Muscle layer of duodenum (tissue), 2 donors: ENCODE measurements around the gene MAP2K3.

Experiments
- H3K27ac ChIP-seq: one replicate; pipeline ENCODE4 v1.7.0; 2013; ENCODE audit warnings: mild to moderate bottlenecking, low read length
- H3K27me3 ChIP-seq: one replicate; pipeline ENCODE4 v1.7.0; 2013; ENCODE audit warnings: low read depth, mild to moderate bottlenecking, control low read depth, low read length
- H3K36me3 ChIP-seq, 2 donors: one replicate each; pipeline ENCODE4 v1.7.0; 2013; ENCODE audit warnings: low read length in 2 of 2, control low read depth in 1 of 2, mild to moderate bottlenecking in 1 of 2; ENCODE audit not compliant: insufficient read depth in 2 of 2, control insufficient read depth in 1 of 2
- H3K4me1 ChIP-seq, 2 donors: one replicate each; pipeline ENCODE4 v1.7.0; 2013; ENCODE audit warnings: low read length in 2 of 2, mild to moderate bottlenecking in 2 of 2, control low read depth in 1 of 2, moderate library complexity in 1 of 2; ENCODE audit not compliant: insufficient read depth in 2 of 2, control insufficient read depth in 1 of 2
- H3K4me3 ChIP-seq, 2 donors: one replicate each; pipeline ENCODE4 v1.7.0; 2013; ENCODE audit warnings: low read length in 2 of 2, low read depth in 1 of 2, mild to moderate bottlenecking in 1 of 2
- H3K9me3 ChIP-seq, 2 donors: one replicate each; pipeline ENCODE4 v1.7.0; 2013; ENCODE audit warnings: low read length in 2 of 2, control low read depth in 1 of 2, mild to moderate bottlenecking in 1 of 2; ENCODE audit not compliant: control insufficient read depth in 1 of 2
- donor health status: healthy.

Gene MAP2K3

DNA sequence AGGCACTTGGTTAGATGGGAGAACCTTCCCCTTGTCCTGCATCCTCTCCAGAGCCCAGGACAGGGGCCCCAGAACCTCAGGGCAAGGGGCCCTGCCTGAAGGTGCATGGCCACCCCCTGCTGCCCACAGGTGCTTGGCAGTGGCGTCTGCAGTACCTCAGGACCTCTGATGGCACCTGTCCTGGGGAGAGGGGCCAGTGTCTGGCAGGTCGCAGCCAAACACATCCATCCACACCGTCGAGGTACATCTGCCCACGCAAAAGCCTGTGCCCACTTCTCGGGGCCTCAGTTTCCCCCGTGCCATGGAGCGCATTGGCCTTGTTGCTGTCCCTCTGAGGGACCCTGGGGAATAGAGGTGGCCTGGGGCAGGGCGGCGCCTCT lies 9.3 kb downstream of the MAP2K3 start:
- Histone ChIP-seq H3K36me3 (peaks cover 8 to 10% of the 10 kb centered on the region in 2 donors), H3K4me1 (peaks cover 7 to 30% of the 10 kb centered on the region in 2 donors)

DNA sequence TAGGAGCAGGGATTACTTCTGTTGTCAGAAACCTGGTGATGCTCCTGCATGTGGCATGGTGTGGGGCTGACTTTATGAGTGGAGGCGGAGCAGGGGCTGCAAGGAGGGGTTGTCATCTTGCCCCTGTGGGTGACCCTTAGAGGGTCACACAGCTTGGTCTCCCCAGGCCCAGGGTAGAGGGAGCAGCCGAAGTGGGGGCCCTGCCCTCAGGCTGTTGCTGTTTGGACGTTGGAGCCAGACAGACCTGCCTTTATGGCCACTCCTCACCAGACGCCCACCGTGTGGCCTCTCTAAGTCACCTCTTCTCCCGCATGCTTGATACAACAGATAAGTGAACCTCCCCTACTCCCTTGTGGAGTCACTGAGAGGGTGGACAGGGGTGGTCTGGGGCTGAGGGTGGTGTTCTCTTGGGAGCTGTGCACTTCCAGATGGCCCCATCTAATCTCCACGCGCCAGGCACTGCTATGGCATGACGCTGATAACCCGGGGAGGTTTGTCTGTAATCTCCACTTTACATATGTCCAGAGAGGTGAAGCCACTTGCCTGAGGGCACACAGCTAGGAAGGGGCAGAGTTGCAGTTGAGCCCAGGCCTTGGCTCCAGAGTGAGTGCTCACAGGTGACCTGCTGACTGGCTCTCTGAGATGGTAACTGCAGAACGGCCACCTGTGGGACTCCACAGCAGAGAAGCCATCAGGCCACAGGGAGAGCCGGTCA lies 10.0 kb downstream of the MAP2K3 start:
- Histone ChIP-seq H3K4me1 (peaks cover 3 to 24% of the 10 kb centered on the region in 2 donors), H3K36me3 (peaks cover 11 to 15% of the 10 kb centered on the region in 2 donors), H3K4me3 (no peak overlapping the region), H3K9me3 (no peaks in the 10 kb centered on the region), H3K27me3 (no peaks in the 10 kb centered on the region), H3K27ac (no peak overlapping the region)

More for the DNA sequence above, 9.3 kb downstream of the MAP2K3 start:
- H3K27ac ChIP-seq = no peak overlapping the region
- no peak overlapping the region for H3K4me3 ChIP-seq
- H3K9me3 ChIP-seq = no peaks in the 10 kb centered on the region
- H3K27me3 ChIP-seq = no peaks in the 10 kb centered on the region

DNA sequence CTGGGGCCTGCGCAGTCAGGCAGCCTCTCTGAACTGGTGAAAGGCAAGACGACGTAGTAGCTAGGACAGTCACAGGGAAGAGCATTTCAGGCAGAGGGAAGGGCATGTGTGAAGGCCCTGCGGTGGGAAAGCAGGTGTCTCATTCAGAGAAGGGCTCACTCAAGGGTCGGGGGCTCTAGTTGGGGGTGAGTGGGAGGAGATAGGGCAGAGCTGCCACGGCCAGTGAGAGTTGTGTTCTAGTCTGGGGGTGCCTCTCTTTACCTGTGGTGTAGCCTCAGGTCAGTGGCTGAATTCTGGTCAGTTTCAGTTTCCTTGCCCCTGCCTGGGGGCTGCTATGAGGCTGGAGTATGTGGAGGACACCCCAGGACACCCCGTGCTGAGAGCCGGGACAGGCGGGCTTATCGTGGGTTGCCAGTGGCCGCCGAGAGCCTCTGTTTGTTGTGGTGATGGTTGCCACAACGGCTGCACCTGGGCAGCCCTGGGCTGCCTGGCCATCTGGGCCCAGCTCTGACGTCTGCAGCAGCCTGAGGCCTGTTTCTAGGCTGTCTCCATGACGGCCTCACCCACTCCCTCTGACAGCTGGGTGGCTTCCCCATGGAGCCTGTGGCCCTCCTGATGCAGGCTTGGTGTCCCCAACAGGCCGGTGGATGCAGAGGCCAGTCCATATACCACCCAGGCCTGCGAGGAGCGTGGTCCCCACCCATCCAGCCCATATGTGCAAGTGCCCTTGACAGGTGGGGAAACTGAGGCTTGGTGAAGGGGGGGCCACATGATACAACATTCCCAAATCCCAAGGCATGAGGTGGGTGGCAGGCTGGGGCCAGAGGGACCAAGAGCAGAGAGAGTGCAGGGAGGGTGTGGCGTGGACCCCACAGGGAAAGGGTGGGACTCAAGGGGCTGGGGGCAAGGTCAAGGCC lies 10.8 kb downstream of the MAP2K3 start:
- H3K36me3 ChIP-seq = peaks cover 17 to 21% of the 10 kb centered on the region in 2 donors
- H3K4me3 ChIP-seq = no peak overlapping the region
- no peak overlapping the region for H3K27ac ChIP-seq
- H3K9me3 ChIP-seq = no peaks in the 10 kb centered on the region
- H3K4me1 ChIP-seq = peaks cover 0 to 17% of the 10 kb centered on the region in 2 donors
- no peaks in the 10 kb centered on the region for H3K27me3 ChIP-seq

DNA sequence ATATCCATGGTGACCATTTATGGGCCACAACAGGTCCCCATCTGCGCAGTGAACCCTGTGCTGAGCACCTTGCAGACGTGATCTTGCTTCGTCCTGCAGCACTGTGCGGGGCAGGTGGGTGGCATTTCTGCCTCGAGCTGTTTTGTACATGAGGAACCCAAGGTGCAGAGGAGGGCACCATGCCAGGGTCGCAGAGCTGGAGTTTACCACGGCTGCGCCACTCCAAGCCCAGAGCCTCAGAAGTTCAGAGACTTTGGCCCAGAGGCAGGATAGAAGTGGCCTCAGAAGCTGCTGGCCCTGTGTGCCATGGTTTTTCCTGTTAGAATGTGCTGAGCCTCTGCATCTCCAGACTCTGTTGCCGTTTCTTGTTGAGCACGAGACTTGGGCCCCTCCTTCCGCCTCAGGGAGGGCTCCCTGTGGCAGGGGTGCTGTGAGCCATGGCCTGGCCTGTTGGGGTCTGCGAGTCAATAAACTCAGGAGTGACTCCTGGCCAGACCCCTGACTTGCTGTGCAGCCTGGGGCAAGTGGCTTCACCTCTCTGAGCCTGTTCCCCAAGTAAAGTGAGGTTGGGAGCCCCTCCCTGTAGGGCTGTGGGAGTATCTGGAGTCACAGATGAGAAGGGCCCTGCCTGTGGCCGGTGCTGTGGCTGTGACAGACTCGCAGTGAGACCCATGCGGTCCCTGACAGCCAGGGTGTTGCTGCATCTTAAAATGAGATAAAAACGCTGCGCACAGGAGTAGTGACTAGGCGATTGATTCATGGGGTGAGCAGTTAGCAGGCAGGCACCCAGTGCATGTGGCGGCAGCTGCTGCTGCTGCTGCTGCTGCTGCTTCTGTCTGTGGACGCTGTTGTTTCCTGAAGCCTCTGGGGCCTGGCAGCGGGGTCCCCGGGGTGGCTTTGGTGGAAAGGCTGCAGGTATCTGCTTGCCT lies 11.8 kb downstream of the MAP2K3 start:
- Histone ChIP-seq H3K27me3 (no peaks in the 10 kb centered on the region), H3K27ac (no peak overlapping the region), H3K4me3 (no peak overlapping the region), H3K9me3 (no peaks in the 10 kb centered on the region), H3K36me3 (peaks cover 24 to 32% of the 10 kb centered on the region in 2 donors), H3K4me1 (peaks cover 0 to 17% of the 10 kb centered on the region in 2 donors)

DNA sequence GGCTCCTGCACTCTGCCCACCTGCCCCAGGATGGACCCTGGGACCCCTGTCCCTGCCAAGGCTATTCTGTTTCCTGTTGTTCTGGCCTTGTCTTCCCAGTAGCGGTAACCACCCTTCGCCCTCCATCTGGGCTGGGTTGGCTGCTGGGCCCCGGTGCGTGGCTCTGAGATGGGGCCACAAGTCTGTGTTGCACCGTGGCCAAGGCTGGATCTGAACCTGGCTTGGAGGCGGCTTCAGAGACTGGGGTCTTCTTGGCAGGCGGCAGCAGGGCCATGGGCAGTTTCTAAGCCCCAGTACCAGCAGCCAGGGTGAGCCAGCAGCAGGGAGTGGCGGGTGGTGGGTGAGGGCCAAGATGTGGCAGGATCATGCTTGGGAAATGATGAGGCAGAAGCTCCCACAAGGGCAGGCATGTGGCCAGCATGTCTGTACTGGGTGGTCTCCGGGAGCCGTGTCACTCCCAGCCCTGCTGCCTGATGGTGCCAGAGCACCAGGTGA lies 12.6 kb downstream of the MAP2K3 start:
- Histone ChIP-seq H3K27me3 (no peaks in the 10 kb centered on the region), H3K9me3 (no peaks in the 10 kb centered on the region), H3K27ac (no peak overlapping the region), H3K36me3 (peaks cover 22 to 39% of the 10 kb centered on the region in 2 donors), H3K4me1 (peaks cover 0 to 17% of the 10 kb centered on the region in 2 donors), H3K4me3 (no peak overlapping the region)

DNA sequence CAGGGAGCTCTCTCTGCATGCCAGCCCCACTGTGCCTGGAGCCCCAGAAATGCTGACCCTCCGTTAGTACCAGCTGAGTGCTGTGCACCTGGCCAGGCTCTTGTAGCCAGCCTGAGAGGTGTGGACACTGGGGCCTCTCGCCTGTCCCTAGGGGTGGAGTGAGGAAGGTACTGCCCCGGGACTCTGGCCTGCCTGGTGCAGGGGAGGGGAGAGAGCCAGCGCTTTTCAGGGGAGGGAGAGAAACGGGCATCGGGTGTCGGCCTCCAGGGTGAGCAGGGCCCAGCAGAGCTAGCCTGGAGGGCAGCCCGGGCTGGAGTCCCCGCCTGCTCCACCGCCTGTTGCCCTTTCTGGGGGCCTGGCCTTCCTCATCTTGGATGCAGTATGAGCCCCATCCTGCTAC lies 13.1 kb downstream of the MAP2K3 start:
- Histone ChIP-seq H3K4me3 (no peak overlapping the region), H3K4me1 (peaks cover 0 to 17% of the 10 kb centered on the region in 2 donors), H3K36me3 (peaks cover 27 to 44% of the 10 kb centered on the region in 2 donors), H3K9me3 (no peaks in the 10 kb centered on the region), H3K27ac (no peak overlapping the region), H3K27me3 (no peaks in the 10 kb centered on the region)

DNA sequence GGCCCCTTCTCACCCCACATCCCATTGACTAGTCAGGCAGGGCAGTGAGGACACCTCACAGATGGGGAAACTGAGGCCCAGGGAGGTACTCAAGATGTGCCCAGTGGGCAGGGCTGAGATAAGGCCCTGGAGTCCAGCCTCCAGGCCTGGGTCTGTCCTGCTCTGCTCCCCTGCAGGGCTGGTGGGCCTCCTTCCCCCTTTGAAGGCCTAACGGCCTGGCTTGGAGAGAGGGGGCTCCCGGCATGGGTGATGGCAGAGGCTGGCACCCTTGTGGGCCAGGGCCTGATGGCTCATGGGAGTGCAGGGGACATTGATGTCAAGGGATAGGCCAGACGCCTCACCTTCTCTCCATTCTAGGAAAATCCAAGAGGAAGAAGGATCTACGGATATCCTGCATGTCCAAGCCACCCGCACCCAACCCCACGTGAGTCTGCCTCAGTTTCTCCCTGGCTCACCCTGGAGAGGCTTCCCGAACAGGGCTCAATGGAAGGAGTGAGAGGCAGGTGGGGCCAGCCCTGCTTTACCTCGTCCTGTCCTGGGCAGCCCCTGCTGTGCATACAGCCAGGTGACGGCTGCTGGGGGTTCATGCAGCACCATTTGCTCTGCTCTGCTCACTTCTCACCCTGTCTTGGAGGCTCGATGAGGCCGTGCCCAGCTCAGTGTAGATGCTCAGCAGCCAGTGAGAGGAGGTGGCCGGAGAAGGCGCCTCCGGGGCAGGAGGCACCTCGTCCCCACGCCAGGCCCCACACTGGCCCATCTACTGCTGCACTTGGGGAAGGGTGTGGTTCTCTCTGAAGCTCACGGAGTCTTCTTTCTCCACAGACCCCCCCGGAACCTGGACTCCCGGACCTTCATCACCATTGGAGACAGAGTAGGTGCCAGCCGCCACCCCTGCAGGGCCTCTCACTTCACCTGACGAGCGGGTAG lies 13.8 kb downstream of the MAP2K3 start:
- Histone ChIP-seq H3K27me3 (no peaks in the 10 kb centered on the region), H3K9me3 (no peaks in the 10 kb centered on the region), H3K4me1 (peaks cover 0 to 17% of the 10 kb centered on the region in 2 donors), H3K27ac (no peak overlapping the region), H3K4me3 (no peak overlapping the region), H3K36me3 (peaks cover 34 to 51% of the 10 kb centered on the region in 2 donors)

DNA sequence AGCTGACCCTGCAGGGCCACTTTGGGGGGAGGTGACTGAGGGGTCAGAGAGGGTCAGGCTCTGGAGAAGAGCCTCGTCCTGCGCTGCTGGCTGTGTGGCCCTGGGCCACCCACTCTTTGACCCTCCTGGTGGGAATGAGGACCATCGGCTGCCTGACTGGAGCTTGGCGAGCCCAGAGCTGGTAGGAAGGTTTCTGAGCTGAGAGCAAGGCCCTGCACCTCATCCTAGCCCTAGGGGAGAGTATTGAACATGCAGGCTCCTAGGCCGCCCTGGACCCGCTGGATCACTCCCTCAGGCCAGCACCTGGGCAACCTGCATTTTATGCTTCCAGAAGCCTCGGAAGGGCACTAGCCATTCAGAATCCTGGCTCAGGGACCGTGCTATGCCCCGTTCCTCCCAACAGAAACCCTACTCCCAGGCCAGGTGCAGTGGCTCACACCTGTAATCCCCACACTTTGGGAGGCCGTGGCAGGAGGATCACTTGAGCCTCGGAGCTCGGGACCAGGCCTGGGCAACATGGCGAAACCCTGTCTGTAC lies 14.5 kb downstream of the MAP2K3 start:
- Histone ChIP-seq H3K9me3 (no peaks in the 10 kb centered on the region), H3K27me3 (no peaks in the 10 kb centered on the region), H3K4me1 (peaks cover 0 to 15% of the 10 kb centered on the region in 2 donors), H3K27ac (no peak overlapping the region), H3K36me3 (peaks cover 36 to 59% of the 10 kb centered on the region in 2 donors), H3K4me3 (no peak overlapping the region)

DNA sequence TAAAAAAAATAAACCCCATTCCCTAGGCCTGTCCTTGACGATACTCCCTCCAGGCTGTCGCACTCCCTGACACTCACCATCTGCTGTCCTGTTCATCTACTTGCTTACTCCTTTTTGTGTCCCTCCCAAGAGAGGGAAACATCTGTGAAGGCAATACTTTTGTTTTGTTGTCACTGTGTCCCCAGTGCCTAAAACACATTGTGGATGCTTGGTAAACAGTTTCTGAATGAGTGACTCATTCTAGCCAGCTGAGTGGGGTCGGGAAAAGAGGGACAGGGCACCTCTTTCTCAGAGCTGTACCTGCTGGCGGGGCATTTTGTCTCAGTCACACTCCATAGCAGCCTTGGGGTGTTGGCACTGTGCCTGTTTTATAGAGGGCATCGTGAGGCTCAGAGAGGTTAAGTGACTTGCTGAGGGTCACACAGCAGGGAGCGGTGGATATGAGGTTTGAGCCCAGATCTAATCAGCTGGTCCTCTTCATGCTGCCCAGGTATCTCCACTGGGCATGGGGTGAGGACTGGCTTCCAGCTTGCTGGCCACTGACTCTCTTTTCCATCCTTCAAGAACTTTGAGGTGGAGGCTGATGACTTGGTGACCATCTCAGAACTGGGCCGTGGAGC lies 15.6 kb downstream of the MAP2K3 start:
- Histone ChIP-seq H3K4me1 (peaks cover 0 to 13% of the 10 kb centered on the region in 2 donors), H3K36me3 (peaks cover 36 to 67% of the 10 kb centered on the region in 2 donors), H3K9me3 (no peaks in the 10 kb centered on the region), H3K27ac (no peak overlapping the region), H3K27me3 (no peaks in the 10 kb centered on the region), H3K4me3 (no peak overlapping the region)
